H1 (cell line): ENCODE data around the gene CD53. TPM values are rescaled to one million over a fixed set of nuclear protein-coding genes. Genes with fewer than 3 reads are reported as not detected.

Source experiments
- CTCF ChIA-PET: fragments of 300-600 bp; sonication (Branson Sonifier 250); formaldehyde crosslinking; loops from one replicate; lab custom pipeline; 2021; ENCODE audit not compliant: partially characterized antibody; lab: Charles Lee
- POLR2A ChIA-PET: fragments of 300-600 bp; sonication (Branson Sonifier 250); formaldehyde crosslinking; loops from one replicate; lab custom pipeline; 2021; ENCODE audit warnings: inconsistent platforms; ENCODE audit not compliant: partially characterized antibody; lab: Charles Lee
- DNase-seq, 2 experiments: peaks; one replicate each; pipeline versions ENCODE4 v3.0.0 to v3.0.0-alpha.2; 2010 to 2022; ENCODE audit warnings: low spot score in 2 of 2, low read depth in 1 of 2, mixed read lengths in 1 of 2
- FAIRE-seq: peaks from 2 replicates; lab custom pipeline; 2011; peaks lifted over from hg19 to GRCh38; lab: Jason Lieb, UNC
- H2AFZ ChIP-seq: 2 replicates; pipeline ENCODE4 v1.8.1; 2012; ENCODE audit warnings: low read length, inconsistent platforms
- H2AK5ac ChIP-seq: 2 replicates; pipeline ENCODE4 v1.6.1; 2013; ENCODE audit warnings: low read depth, low read length
- H2BK120ac ChIP-seq: replicated peaks from 2 replicates; pipeline ENCODE3; 2013; ENCODE audit warnings: low read depth, low read length, inconsistent platforms
- H2BK12ac ChIP-seq: 2 replicates; pipeline ENCODE4 v1.6.1; 2013; ENCODE audit warnings: low read depth, low read length
- H2BK15ac ChIP-seq: 2 replicates; pipeline ENCODE4 v1.6.1; 2013; ENCODE audit warnings: low read length
- H2BK20ac ChIP-seq: 2 replicates; pipeline ENCODE4 v1.6.1; 2013; ENCODE audit warnings: low read length
- H2BK5ac ChIP-seq: 2 replicates; pipeline ENCODE4 v1.6.1; 2013; ENCODE audit warnings: low read depth, low read length
- H3K14ac ChIP-seq: 2 replicates; pipeline ENCODE4 v1.6.1; 2013; ENCODE audit warnings: inconsistent platforms; ENCODE audit not compliant: insufficient read length
- H3K18ac ChIP-seq: 2 replicates; pipeline ENCODE4 v1.6.1; 2013; ENCODE audit warnings: low read length; ENCODE audit errors: extremely low read depth
- H3K23ac ChIP-seq: 2 replicates; pipeline ENCODE4 v1.6.1; 2013; ENCODE audit warnings: inconsistent platforms; ENCODE audit not compliant: insufficient read length
- H3K23me2 ChIP-seq: 2 replicates; pipeline ENCODE4 v1.6.1; 2013; ENCODE audit warnings: low read depth, low read length
- H3K27ac ChIP-seq: 2 replicates; pipeline ENCODE4 v1.6.1; 2011; ENCODE audit warnings: low read depth, low read length, inconsistent platforms
- H3K27me3 ChIP-seq, 4 experiments: replicated peaks in 1 of 4; 1 replicate in 1 of 4; 2 replicates in 3 of 4; pipeline versions ENCODE4 v1.6.1 to v1.8.1; 2011 to 2013; ENCODE audit warnings: low read length in 3 of 4, mild to moderate bottlenecking in 3 of 4, inconsistent platforms in 2 of 4, mixed read lengths in 2 of 4, moderate library complexity in 1 of 4; ENCODE audit not compliant: control insufficient read depth in 3 of 4, insufficient read depth in 3 of 4; ENCODE audit errors: extremely low read depth in 1 of 4
- H3K36me3 ChIP-seq, 4 experiments: 2 replicates each; pipeline versions ENCODE4 v1.6.1 to v1.8.1; 2011 to 2013; ENCODE audit warnings: mild to moderate bottlenecking in 4 of 4, low read length in 3 of 4, moderate library complexity in 2 of 4, control low read depth in 1 of 4, inconsistent platforms in 1 of 4; ENCODE audit not compliant: insufficient read depth in 4 of 4, control insufficient read depth in 2 of 4
- H3K4ac ChIP-seq: replicated peaks from 2 replicates; pipeline ENCODE3; 2013; ENCODE audit warnings: low read length, low read depth, mixed read lengths, inconsistent platforms; ENCODE audit not compliant: insufficient read length
- H3K4me1 ChIP-seq, 4 experiments: replicated peaks in 1 of 4; 1 replicate in 1 of 4; 2 replicates in 3 of 4; pipeline versions ENCODE4 v1.6.1 to v1.8.1; 2011 to 2013; ENCODE audit warnings: low read length in 3 of 4, inconsistent platforms in 2 of 4, mixed read lengths in 1 of 4; ENCODE audit not compliant: insufficient read depth in 4 of 4, control insufficient read depth in 3 of 4
- H3K4me2 ChIP-seq, 2 experiments: 2 replicates each; pipeline versions ENCODE4 v1.6.1 to v1.8.1; 2011 to 2013; ENCODE audit warnings: low read depth in 2 of 2, low read length in 2 of 2, control low read depth in 1 of 2, inconsistent platforms in 1 of 2, mild to moderate bottlenecking in 1 of 2; ENCODE audit not compliant: insufficient read depth in 1 of 2
- H3K4me3 ChIP-seq, 4 experiments: fragments of 200-600, 300-600 bp in 1 of 4; sonication (generic), shearing (Covaris generic), sonication (Bioruptor Twin) in 1 of 4; 2 replicates each; pipeline versions ENCODE4 v1.5.1 to v1.8.1; 2011 to 2016; ENCODE audit warnings: low read length in 4 of 4, low read depth in 3 of 4, control low read depth in 2 of 4, inconsistent platforms in 2 of 4, mild to moderate bottlenecking in 2 of 4, mixed read lengths in 1 of 4, moderate library complexity in 1 of 4; ENCODE audit not compliant: insufficient read depth in 2 of 4; ENCODE audit errors: extremely low read depth in 1 of 4
- H3K56ac ChIP-seq: replicated peaks from 2 replicates; pipeline ENCODE3; 2013; ENCODE audit warnings: low read depth, mild to moderate bottlenecking, mixed read lengths, low read length, inconsistent platforms; ENCODE audit not compliant: insufficient read length
- H3K79me1 ChIP-seq: 2 replicates; pipeline ENCODE4 v1.6.1; 2013; ENCODE audit warnings: low read depth, low read length, control low read depth
- H3K79me2 ChIP-seq, 2 experiments: 2 replicates each; pipeline versions ENCODE4 v1.6.1 to v1.8.1; 2012 to 2013; ENCODE audit warnings: low read length in 2 of 2, mild to moderate bottlenecking in 2 of 2, inconsistent platforms in 1 of 2; ENCODE audit not compliant: insufficient read depth in 2 of 2, control insufficient read depth in 1 of 2
- H3K9ac ChIP-seq, 4 experiments: replicated peaks in 1 of 4; 1 replicate in 1 of 4; 2 replicates in 3 of 4; pipeline versions ENCODE4 v1.6.1 to v1.8.1; 2011 to 2013; ENCODE audit warnings: low read depth in 3 of 4, low read length in 3 of 4, control low read depth in 2 of 4, mild to moderate bottlenecking in 2 of 4, moderate library complexity in 2 of 4, inconsistent platforms in 1 of 4; ENCODE audit errors: extremely low read depth in 1 of 4
- H3K9me3 ChIP-seq, 2 experiments: 2 replicates each; pipeline versions ENCODE4 v1.6.1 to v1.8.1; 2012 to 2013; ENCODE audit warnings: mild to moderate bottlenecking in 2 of 2, moderate library complexity in 2 of 2, control low read depth in 1 of 2, inconsistent platforms in 1 of 2, low read depth in 1 of 2, low read length in 1 of 2, mixed read lengths in 1 of 2; ENCODE audit not compliant: insufficient read depth in 2 of 2
- H4K20me1 ChIP-seq, 2 experiments: replicated peaks in 1 of 2; 2 replicates each; pipeline versions ENCODE3 to v1.8.1; 2011 to 2013; ENCODE audit warnings: inconsistent platforms in 2 of 2, low read length in 2 of 2, mild to moderate bottlenecking in 1 of 2; ENCODE audit not compliant: insufficient read depth in 2 of 2, control insufficient read depth in 1 of 2
- H4K5ac ChIP-seq: 2 replicates; pipeline ENCODE4 v1.6.1; 2013; ENCODE audit warnings: low read length, low read depth, mixed read lengths, inconsistent platforms; ENCODE audit not compliant: insufficient read length
- H4K8ac ChIP-seq: 2 replicates; pipeline ENCODE4 v1.8.0; 2013; ENCODE audit warnings: mild to moderate bottlenecking, moderate library complexity, low read length, inconsistent platforms; ENCODE audit not compliant: insufficient read depth; ENCODE audit errors: extremely low read depth
- H4K91ac ChIP-seq: replicated peaks from 2 replicates; pipeline ENCODE3; 2013; ENCODE audit warnings: low read length, mixed read lengths, inconsistent platforms; ENCODE audit not compliant: insufficient read length
- CHD2 ChIP-seq: IDR thresholded peaks from 2 replicates; pipeline ENCODE4 v1.6.1; 2012; ENCODE audit warnings: low read length, improper control_type of control experiment
- JUN ChIP-seq: IDR thresholded peaks from 2 replicates; pipeline ENCODE4 v1.6.1; 2011; ENCODE audit warnings: low read depth, mild to moderate bottlenecking, improper control_type of control experiment, low read length
- PHF8 ChIP-seq: fragments of 200-600 bp; sonication (generic); conservative IDR thresholded peaks from 2 replicates; pipeline ENCODE4 v1.7.1; 2012; ENCODE audit warnings: low read depth, mild to moderate bottlenecking, inconsistent platforms, low read length, moderate library complexity
- RNF2 ChIP-seq: fragments of 200-900, 300-1000 bp; sonication (generic); IDR thresholded peaks from 2 replicates; pipeline ENCODE4 v1.7.1; 2016; ENCODE audit warnings: borderline replicate concordance, low read depth, mild to moderate bottlenecking, antibody characterized with exemption, low read length; ENCODE audit not compliant: poor library complexity, severe bottlenecking; ENCODE audit errors: missing control alignments
- WGBS, 2 experiments: shearing (Covaris generic) in 1 of 2; methylation state at CpG; one replicate each; pipeline versions ENCODE4 v1.1.6 to v1.1.7; 2013 to 2015; ENCODE audit warnings: low lambda C conversion rate in 2 of 2, mixed read lengths in 2 of 2, inconsistent platforms in 1 of 2, low coverage in 1 of 2, missing lambda C conversion rate in 1 of 2; ENCODE audit not compliant: insufficient replicate concordance in 2 of 2, insufficient coverage in 1 of 2, insufficient read length in 1 of 2; ENCODE audit errors: extremely low coverage in 1 of 2, missing lambda C conversion rate in 1 of 2; 5-methylcytosine and 5-hydroxymethylcytosine counted together
- polyA plus RNA-seq, 7 experiments: library from polyadenylated mRNA; depleted of rRNA in 3 of 7; stranded (reverse) in 5 of 7; unstranded in 2 of 7; fragments of >200 nt in 5 of 7; fragments of 200-250 nt in 2 of 7; gene quantifications; 1 replicate in 5 of 7; 2 replicates in 1 of 7; 4 replicates in 1 of 7; pipeline versions ENCODE4 v1.2.1 to v1.2.3, GENCODE V29; 2011 to 2013; ENCODE audit warnings: missing spikeins in 2 of 7, mixed read lengths in 2 of 7
- total RNA-seq: library from RNA; stranded (reverse); fragmentation: NEBNext Ultra II Directional; extraction: Animal tissue kit (Norgen Biotek cat#: 25700); gene quantifications from 2 replicates; pipeline ENCODE4 v1.2.1, GENCODE V29; 2021
- TF ChIP-seq, protein P1 (sequence below): IDR thresholded peaks from 2 replicates; pipeline ENCODE4 v1.6.1; 2011; ENCODE audit warnings: low read depth, mild to moderate bottlenecking, low read length; ENCODE audit not compliant: insufficient read depth

The CD53 gene
- total and polyA plus RNA-seq, 2 of the 8 experiments (the other 6 are each of a cell fraction or from before 2014, with no cell fraction given): 0.56 to 1.0 TPM

DNA sequence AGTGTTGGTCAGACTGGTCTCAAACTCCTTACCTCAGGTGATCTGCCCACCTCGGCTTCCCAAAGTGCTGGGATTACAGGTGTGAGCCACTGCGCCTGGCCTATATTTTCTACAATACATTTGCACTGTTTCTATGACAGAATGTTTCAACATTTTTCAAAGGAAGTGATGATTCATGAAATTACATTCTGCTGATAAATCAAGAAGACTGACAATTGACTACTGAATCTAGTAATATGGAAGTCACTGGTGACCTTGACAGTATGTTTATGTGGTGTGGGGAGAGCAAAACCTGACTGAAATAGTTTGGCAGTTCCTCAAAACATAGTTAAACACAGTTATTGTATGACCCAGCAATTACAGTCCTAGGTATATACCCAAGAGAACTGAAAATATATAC is 72.7 kb downstream of the CD53 start:
- Histone ChIP-seq H2AK5ac (no peak overlapping the region), H2BK20ac (no peak overlapping the region), H3K23ac (no peak overlapping the region), H3K14ac (no peak overlapping the region), H2BK12ac (no peak overlapping the region), H3K4ac (no peak overlapping the region), H4K91ac (no peak overlapping the region), H3K4me1 (no peaks in the 10 kb centered on the region), H3K79me1 (no peaks in the 10 kb centered on the region), H4K20me1 (no peaks in the 10 kb centered on the region), H3K9me3 (peaks cover 0 to 4% of the 10 kb centered on the region in 2 experiments; a peak in 2 of 4 replicates), H2BK5ac (no peak overlapping the region), H3K4me3 (no peak overlapping the region), H2BK15ac (no peak overlapping the region), H3K27me3 (no peaks in the 10 kb centered on the region), H3K36me3 (peaks cover 0 to 17% (median 0%) of the 10 kb centered on the region in 4 experiments; a peak in 2 of 8 replicates), H2BK120ac (no peak overlapping the region), H4K5ac (no peak overlapping the region), H3K79me2 (no peaks in the 10 kb centered on the region), H4K8ac (no peak overlapping the region), H3K9ac (no peak overlapping the region), H3K56ac (no peak overlapping the region), H3K18ac (no peak overlapping the region), H3K23me2 (no peaks in the 10 kb centered on the region), H3K4me2 (no peak overlapping the region), H3K27ac (no peak overlapping the region), H2AFZ (no peak overlapping the region)
- no peak for TF ChIP-seq PHF8
- TF ChIP-seq, protein P1, sequence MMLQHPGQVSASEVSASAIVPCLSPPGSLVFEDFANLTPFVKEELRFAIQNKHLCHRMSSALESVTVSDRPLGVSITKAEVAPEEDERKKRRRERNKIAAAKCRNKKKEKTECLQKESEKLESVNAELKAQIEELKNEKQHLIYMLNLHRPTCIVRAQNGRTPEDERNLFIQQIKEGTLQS: no peak
- TF ChIP-seq RNF2: no peak
- TF ChIP-seq JUN: no peak
- no peak for TF ChIP-seq CHD2
- no peak for DNase-seq
- POLR2A ChIA-PET: no interaction called here
- CTCF ChIA-PET: no interaction called here
- no peak for FAIRE-seq
- WGBS, 2 experiments: 86% methylated on average over 2 of the region's 2 CpGs; no CpG with 5 or more reads in 1 of the 2 experiments
